ENCODE results near the gene DNAJB9. TPM values are rescaled to one million over a fixed set of nuclear protein-coding genes. Genes with fewer than 3 reads are reported as not detected.

The DNAJB9 gene
- total and polyA plus RNA-seq, 9 of the 15 experiments (the other 6 are each of a cell fraction or from before 2014, with no cell fraction given), result 4.3 to 34.2 (median 9.6) TPM

GRCh38 chr7:108586274-108586710 lies 16.6 kb downstream of the DNAJB9 start (continued):
- TF ChIP-seq ID3 (CRISPR knock-in tag; IDR thresholded peaks at IDR 0.05) (no peak), ID3 (tag; IDR thresholded peaks at IDR 0.05) (peak; percentile 79), HNRNPLL (IDR thresholded peaks at IDR 0.05; ENCODE audit: low read depth, low read length, poor library complexity, severe bottlenecking) (no peak), RBM22 (IDR thresholded peaks at IDR 0.05; ENCODE audit: low read depth, low read length, poor library complexity, severe bottlenecking) (no peak), BCOR (IDR thresholded peaks at IDR 0.05) (peak; percentile 49; the same call in 1 of the 2 replicates), ATF2 (CRISPR knock-in tag; IDR thresholded peaks at IDR 0.05) (no peak), FOXM1 (IDR thresholded peaks at IDR 0.05; ENCODE audit: low read depth) (peak; percentile 90), FOXM1 (CRISPR knock-in tag; IDR thresholded peaks at IDR 0.05; ENCODE audit: low read depth) (no peak), EHMT2 (IDR thresholded peaks at IDR 0.05) (0 out of 2 replicates have a peak, but pooled peaks have one; percentile 57), CGGBP1 (CRISPR knock-in tag; IDR thresholded peaks at IDR 0.05) (no peak), KLF16 (IDR thresholded peaks at IDR 0.05) (peak; percentile 78), DLX4 (CRISPR knock-in tag; IDR thresholded peaks at IDR 0.05) (no peak), RREB1 (CRISPR knock-in tag; IDR thresholded peaks at IDR 0.05) (no peak), NFRKB (IDR thresholded peaks at IDR 0.05; ENCODE audit: low read depth) (0 out of 2 replicates have a peak, but pooled peaks have one; percentile 33), SRF (CRISPR knock-in tag; IDR thresholded peaks at IDR 0.05) (no peak), KDM1A (IDR thresholded peaks at IDR 0.05) (peak; percentile 99), SETDB1 (IDR thresholded peaks at IDR 0.05; ENCODE audit: low read length) (no peak), HMBOX1 (IDR thresholded peaks at IDR 0.05) (no peak), ARID2 (IDR thresholded peaks at IDR 0.05) (peak; percentile 44; the same call in 1 of the 2 replicates)

Measured in K562 (cell line).